Activated gamma-delta T cell treated with anti-CD3 and anti-CD28 coated beads, Interleukin-2, amount 50 U/mL, for 16 hours (primary cell): Measurements from ENCODE around the gene MCM3.

Experiments
- DNase-seq: peaks from one replicate; pipeline ENCODE4 v3.0.0-alpha.2; 2020; ENCODE audit warnings: low read depth

Gene MCM3

GRCh38 chr6:52301326-52301725 lies 16.8 kb upstream of the MCM3 start:
- DNase-seq, result no peak

- DNase-seq, result no peak
Measured at GRCh38 chr6:52300489-52300931, 16.0 kb upstream of the MCM3 start.

DNA sequence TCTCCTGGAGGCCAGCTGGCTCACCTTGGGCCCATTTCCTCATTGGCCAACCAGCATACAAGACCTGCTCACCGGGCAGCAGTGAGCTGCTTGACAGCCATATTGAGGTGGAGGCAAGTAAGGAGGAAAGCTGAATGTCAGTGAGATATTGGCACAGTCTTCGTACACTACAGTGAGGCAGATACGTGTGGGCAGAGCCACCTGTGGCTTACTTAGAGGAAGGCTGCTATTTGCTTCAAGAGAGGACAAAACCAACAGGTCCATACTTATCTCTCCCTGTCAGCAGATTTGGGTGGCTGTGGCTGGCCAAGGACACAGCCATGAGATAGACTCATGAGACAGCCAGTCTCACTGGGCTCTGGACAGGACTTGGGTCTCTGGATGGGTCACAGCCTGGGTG lies 15.1 kb upstream of the MCM3 start:
- DNase-seq, result no peak

GRCh38 chr6:52297433-52297832 lies 12.9 kb upstream of the MCM3 start:
- no peak for DNase-seq

- no peak for DNase-seq
Measured at GRCh38 chr6:52293067-52293466, 8.5 kb upstream of the MCM3 start.

- DNase-seq, result no peak
Measured at GRCh38 chr6:52288841-52289240, 4.3 kb upstream of the MCM3 start.

GRCh38 chr6:52288216-52288615 lies 3.7 kb upstream of the MCM3 start:
- no peak for DNase-seq

- peak; percentile 39 for DNase-seq
Measured at GRCh38 chr6:52286798-52287432, 2.4 kb upstream of the MCM3 start.

DNA sequence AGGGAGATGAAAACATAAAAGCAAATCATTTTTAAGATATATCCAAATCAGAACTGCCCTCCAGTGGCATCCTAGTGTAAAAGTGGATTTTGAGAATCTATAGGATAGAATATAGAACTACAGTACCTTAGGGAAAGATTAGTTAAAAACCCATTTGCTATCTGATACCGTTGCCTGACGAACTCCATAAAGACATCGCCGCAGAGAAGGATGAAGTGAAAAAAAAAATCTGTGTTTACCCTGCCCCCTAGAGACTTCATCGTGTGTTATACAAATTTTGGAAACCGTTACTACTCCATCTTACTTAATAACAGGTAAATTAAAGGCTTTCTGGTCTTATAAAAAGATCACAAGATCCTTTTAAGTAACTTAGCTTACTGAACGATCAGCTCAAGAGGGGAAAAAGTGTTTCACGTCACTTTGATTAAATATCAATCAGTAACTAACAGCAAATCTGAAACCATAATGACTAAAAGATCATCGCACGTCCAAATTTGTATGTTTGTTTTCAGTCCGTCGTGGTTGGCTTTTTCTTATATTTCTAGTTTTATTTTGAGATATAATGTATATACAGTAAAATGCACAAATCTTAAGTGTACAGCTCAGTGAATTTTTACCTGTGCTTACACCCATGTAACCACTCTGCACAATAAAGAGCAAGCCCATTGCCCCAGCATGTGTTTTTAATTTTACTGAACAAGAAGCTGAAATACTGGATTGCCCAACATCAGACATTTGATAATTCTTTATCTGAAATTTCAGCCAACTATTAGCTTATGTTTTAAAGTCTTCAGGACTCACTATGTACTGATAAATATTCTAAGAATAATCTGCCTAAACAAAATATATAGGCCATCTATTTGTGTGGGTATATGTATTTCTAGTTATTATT lies 881 bp upstream of the MCM3 start:
- DNase-seq, result no peak

DNA sequence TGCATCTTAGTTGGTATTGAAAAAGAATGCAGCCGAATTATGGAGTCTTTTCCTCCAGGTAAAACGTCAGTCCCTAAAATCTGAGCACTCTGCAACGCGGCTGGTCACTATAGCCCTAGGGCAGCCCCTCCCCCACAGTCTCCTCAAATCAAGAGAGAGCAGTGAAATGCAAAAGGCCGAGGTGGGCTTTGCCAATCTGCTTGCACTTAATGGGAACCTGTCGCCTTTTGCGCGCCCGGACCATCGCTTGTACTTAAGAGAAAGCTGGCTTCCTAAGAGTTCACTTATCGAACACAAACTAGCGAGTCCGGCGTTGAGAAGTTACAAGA lies 447 bp downstream of the MCM3 start:
- DNase-seq, result no peak

DNA sequence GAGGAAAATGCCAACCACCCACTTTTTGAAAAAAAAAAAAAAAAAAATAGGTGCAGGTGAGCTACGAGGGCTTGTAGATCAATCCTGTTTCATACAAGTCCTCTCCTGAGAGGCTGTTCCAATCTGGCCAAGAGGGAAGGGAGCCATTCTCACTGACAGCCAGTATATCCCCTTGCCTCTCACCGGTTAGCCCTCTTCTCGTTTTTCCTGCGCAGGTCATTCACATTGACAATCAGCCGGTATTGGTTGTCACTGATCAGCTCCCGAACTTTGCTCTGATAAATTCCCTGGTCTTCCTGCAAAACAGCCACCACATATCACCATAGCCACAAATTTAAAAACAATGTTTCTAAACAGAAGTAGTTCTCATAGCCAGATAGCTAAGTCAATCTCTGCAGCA lies 1.4 kb downstream of the MCM3 start:
- no peak for DNase-seq

DNA sequence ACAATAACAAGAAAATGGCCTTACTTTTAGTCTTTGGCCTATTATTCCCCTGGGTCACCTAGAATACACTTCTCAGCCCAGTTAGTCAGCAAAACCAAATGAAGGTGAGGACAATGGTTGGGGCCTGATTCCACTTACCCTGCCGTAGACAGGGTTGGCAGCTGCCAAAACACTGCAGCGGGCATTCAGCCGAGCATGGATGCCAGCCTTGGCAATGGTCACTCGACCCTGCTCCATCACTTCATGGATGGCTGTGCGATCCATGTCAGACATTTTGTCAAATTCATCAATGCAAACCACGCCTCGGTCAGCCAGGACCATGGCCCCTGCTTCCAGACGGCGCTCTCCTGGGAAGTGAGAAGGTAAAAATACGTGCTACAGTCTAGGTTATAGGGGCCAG lies 8.4 kb downstream of the MCM3 start:
- no peak for DNase-seq

- DNase-seq, result no peak
Measured at GRCh38 chr6:52271852-52272460, 12.6 kb downstream of the MCM3 start.

DNA sequence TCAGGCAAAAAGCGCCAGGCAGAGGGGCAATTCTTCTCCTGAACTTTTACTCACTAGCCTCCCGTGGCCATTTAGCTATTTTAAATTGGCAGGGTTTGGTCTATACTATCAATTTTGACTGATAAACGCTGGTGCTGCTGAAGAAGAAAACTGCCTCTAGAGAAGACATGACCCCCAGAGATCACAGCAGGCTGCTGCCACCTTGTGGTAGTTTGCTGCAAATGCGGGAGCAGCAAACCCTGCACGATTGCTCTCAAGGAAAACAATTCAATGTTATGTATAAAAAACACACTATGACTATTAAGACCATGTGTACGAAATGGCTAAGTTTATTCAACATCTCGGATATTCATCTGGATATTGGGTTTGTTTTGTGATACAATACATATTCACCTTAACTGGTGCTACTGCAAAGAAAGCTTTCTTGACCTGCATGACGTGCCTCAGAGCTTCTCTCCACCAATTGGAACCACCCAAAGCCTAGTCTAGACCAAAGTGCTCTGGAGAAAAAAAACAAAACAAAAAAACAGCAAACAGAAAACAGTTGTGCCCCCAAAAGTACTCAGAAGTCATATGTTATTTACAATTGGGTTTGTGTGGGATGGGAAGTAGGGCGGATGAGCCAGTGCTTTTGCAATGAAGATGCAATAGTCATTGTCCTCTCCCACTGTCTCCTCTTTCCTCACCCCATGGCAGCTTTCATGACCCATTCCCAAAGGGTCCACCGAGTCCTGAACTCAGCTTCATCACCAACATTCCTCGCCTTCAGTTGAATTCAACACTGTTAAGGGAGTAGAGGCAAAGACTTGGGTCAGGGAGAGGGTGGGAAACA lies 20.6 kb downstream of the MCM3 start:
- DNase-seq, result peak; percentile 46

GRCh38 chr6:52262620-52263344 lies 21.8 kb downstream of the MCM3 start:
- DNase-seq, result no peak

DNA sequence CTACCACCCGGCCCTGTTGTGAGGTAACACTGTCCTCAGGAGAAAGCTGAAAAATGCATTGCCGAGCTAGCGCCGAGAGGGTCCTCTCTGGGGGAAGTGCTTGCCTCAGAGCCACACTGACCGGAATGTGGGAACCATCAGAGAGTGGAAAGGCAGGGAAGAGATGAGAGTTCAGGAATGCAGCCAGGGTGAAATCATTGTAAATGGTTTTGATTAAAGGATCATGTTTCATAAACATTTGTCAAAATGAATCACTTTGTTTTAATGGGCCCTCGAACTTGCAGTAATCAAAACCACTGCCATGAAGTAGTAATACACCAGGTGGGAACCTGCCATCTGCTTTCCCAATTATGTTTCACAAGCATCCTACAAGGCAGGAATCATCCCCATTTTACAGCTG lies 23.3 kb downstream of the MCM3 start:
- no peak for DNase-seq

GRCh38 chr6:52260634-52261033 lies 23.9 kb downstream of the MCM3 start:
- no peak for DNase-seq

GRCh38 chr6:52255434-52255833 lies 29.1 kb downstream of the MCM3 start:
- no peak for DNase-seq

DNA sequence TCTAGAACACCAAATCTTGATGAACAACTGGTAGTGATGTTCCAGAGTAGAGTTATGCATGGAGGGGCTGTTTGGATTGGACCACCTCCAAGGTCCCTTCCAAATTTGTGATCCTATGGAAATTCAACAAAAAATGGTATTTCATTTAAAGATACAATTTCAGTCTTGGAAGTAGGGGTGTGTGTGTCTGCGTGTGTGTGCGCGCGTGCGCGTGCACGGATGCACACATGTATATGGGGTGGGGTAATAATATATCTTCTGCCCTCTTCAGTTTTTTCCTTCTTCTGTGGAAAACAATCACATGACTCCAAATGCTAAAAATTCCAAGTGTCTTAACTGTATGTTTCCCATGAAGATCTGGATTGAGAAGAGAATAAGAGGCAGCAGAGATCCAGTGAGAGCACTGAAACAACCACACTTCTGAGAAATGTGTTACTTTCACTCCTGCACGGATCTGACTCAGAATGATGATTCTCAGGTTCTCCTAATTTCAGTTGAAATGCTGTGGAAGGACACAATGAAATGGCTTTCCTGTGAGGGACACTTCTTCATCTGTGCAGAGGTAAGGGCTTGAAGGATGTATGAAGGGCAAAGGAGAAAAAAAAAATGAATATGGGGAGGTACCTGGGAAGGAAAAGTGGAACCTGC lies 29.7 kb downstream of the MCM3 start:
- DNase-seq, result no peak

- no peak for DNase-seq
Measured at GRCh38 chr6:52253494-52253893, 31.0 kb downstream of the MCM3 start.

- DNase-seq, result no peak
Measured at GRCh38 chr6:52251113-52251512, 33.4 kb downstream of the MCM3 start.
